Measurements from ENCODE around the gene CIAO3. TPM values are rescaled to one million over a fixed set of nuclear protein-coding genes. Genes with fewer than 3 reads are reported as not detected.

Gene CIAO3
- total RNA-seq, 4 donors from 2014 or later, result 39.8 to 53.2 (median 45.6) TPM

Small RNA genes within 50 kb of the gene (small RNA-seq; reads per million reads assigned to genes)
- not detected for gene MIR662

Other genes starting within 250 kb of the CIAO3 start
- 10 to 100 TPM; 19.0 to 91.5 (median 52.5) TPM for gene CAPN15, start 213.3 kb downstream of the CIAO3 start, total RNA-seq
- not detected for gene PRR35, start 180.6 kb downstream of the CIAO3 start, total RNA-seq
- gene NHLRC4, start 174.0 kb downstream of the CIAO3 start, total RNA-seq, result 1 to 10 TPM in 3 of 4 donors, under 1 TPM in 1; 0.98 to 5.2 (median 1.9) TPM
- 10 to 100 TPM; 49.2 to 89.6 (median 71.8) TPM for gene PIGQ, start 171.0 kb downstream of the CIAO3 start, total RNA-seq
- 10 to 100 TPM; 21.1 to 30.6 (median 27.5) TPM for gene RAB40C, start 150.9 kb downstream of the CIAO3 start, total RNA-seq
- gene WFIKKN1, start 110.0 kb downstream of the CIAO3 start, total RNA-seq, result 1 to 10 TPM in 3 of 4 donors, under 1 TPM in 1; 0.66 to 3.9 (median 1.8) TPM
- gene METTL26, start 104.7 kb downstream of the CIAO3 start, total RNA-seq, result 100 to 1,000 TPM; 147 to 204 (median 176) TPM
- 10 to 100 TPM; 20.8 to 37.7 (median 32.4) TPM for gene MCRIP2, start 99.2 kb downstream of the CIAO3 start, total RNA-seq
- gene WDR90, start 91.6 kb downstream of the CIAO3 start, total RNA-seq, result 10 to 100 TPM; 26.9 to 83.7 (median 54.1) TPM
- gene RHOT2, start 72.9 kb downstream of the CIAO3 start, total RNA-seq, result 100 to 1,000 TPM in 3 of 4 donors, 10 to 100 TPM in 1; 68.6 to 188 (median 106) TPM
- 1 to 10 TPM in 3 of 4 donors, under 1 TPM in 1; 0.90 to 3.5 (median 1.9) TPM for gene RHBDL1, start 65.3 kb downstream of the CIAO3 start, total RNA-seq
- gene STUB1, start 60.6 kb downstream of the CIAO3 start, total RNA-seq, result 100 to 1,000 TPM; 152 to 213 (median 186) TPM
- gene JMJD8, start 56.7 kb downstream of the CIAO3 start, total RNA-seq, result 100 to 1,000 TPM in 2 of 4 donors, 10 to 100 TPM in 2; 83.1 to 119 (median 101) TPM
- 10 to 100 TPM; 13.1 to 18.2 (median 15.8) TPM for gene WDR24, start 50.6 kb downstream of the CIAO3 start, total RNA-seq
- gene FBXL16, start 35.2 kb downstream of the CIAO3 start, total RNA-seq, result 1 to 10 TPM; 1.5 to 5.7 (median 3.5) TPM
- 100 to 1,000 TPM in 3 of 4 donors, 10 to 100 TPM in 1; 78.8 to 131 (median 108) TPM for gene METRN, start 25.9 kb downstream of the CIAO3 start, total RNA-seq
- gene ANTKMT, start 19.9 kb downstream of the CIAO3 start, total RNA-seq, result 10 to 100 TPM; 43.7 to 98.7 (median 78.6) TPM
- 1 to 10 TPM in 2 of 4 donors, under 1 TPM in 2; 0.63 to 7.5 (median 3.0) TPM for gene CCDC78, start 14.6 kb downstream of the CIAO3 start, total RNA-seq
- 10 to 100 TPM in 1 of 4 donors, 1 to 10 TPM in 3; 3.5 to 18.0 (median 6.3) TPM for gene HAGHL, start 13.9 kb downstream of the CIAO3 start, total RNA-seq
- 1 to 10 TPM in 1 of 4 donors, not detected in 3; 1.5 TPM for gene MSLN, start 19.7 kb upstream of the CIAO3 start, total RNA-seq
- 10 to 100 TPM in 3 of 4 donors, 1 to 10 TPM in 1; 8.5 to 18.3 (median 12.5) TPM for gene RPUSD1, start 47.4 kb upstream of the CIAO3 start, total RNA-seq
- 10 to 100 TPM in 3 of 4 donors, 1 to 10 TPM in 1; 6.1 to 57.5 (median 17.7) TPM for gene CHTF18, start 47.6 kb upstream of the CIAO3 start, total RNA-seq
- not detected for gene GNG13, start 59.7 kb upstream of the CIAO3 start, total RNA-seq
- gene LMF1, start 230.0 kb upstream of the CIAO3 start, total RNA-seq, result 10 to 100 TPM; 24.5 to 58.5 (median 31.8) TPM
- gene SOX8, start 240.8 kb upstream of the CIAO3 start, total RNA-seq, result 10 to 100 TPM; 51.3 to 74.5 (median 66.3) TPM